MCF 10A (cell line): Measurements from ENCODE around the gene RPS6KA2. TPM values are rescaled to one million over a fixed set of nuclear protein-coding genes. Genes with fewer than 3 reads are reported as not detected.

Source experiments
- BruUV-seq: library from RNA; stranded (reverse); fragments of 400-500 nt; replicated peaks from 2 replicates; lab custom pipeline; 2021; lab: Mats Ljungman, UMichigan
- CTCF ChIA-PET: fragments of 300-600 bp; sonication (Branson Sonifier 250); formaldehyde crosslinking; extraction: SDS; loops from one replicate; lab custom pipeline; 2021; ENCODE audit warnings: antibody characterized with exemption, inconsistent platforms; lab: Yijun Ruan, JAX
- POLR2A ChIA-PET: fragments of 300-600, 350-650 bp; sonication (Branson Sonifier 250); formaldehyde crosslinking; extraction: SDS; loops from one replicate; lab custom pipeline; 2020; ENCODE audit warnings: antibody characterized with exemption, inconsistent platforms; lab: Yijun Ruan, JAX
- DNase-seq: peaks from one replicate; pipeline ENCODE4 v3.0.0-alpha.2; 2018; ENCODE audit not compliant: unreplicated experiment
- H3K27ac Mint-ChIP-seq: one replicate; pipeline ENCODE4 v1.8.0; 2022; ENCODE audit warnings: mild to moderate bottlenecking, low read depth, mixed read lengths; ENCODE audit not compliant: unreplicated experiment
- H3K27me3 Mint-ChIP-seq: one replicate; pipeline ENCODE4 v1.8.0; 2022; ENCODE audit warnings: mixed read lengths; ENCODE audit not compliant: insufficient read depth, unreplicated experiment
- H3K36me3 Mint-ChIP-seq: one replicate; pipeline ENCODE4 v1.8.0; 2022; ENCODE audit warnings: mild to moderate bottlenecking, moderate library complexity, mixed read lengths; ENCODE audit not compliant: insufficient read depth, unreplicated experiment
- H3K4me1 Mint-ChIP-seq: one replicate; pipeline ENCODE4 v1.8.0; 2022; ENCODE audit warnings: mixed read lengths; ENCODE audit not compliant: insufficient read depth, unreplicated experiment
- H3K4me3 Mint-ChIP-seq: one replicate; pipeline ENCODE4 v1.8.0; 2022; ENCODE audit warnings: mild to moderate bottlenecking, moderate library complexity, mixed read lengths; ENCODE audit not compliant: unreplicated experiment
- H3K9me3 Mint-ChIP-seq: one replicate; pipeline ENCODE4 v1.8.0; 2022; ENCODE audit warnings: mixed read lengths; ENCODE audit not compliant: unreplicated experiment
- intact Hi-C: fragments of 100-400 bp; cut with micrococcal nuclease; formaldehyde crosslinking; loops from 2 replicates; pipeline ENCODE4 v1.14.1; 2022
- total RNA-seq: library from RNA; stranded (reverse); gene quantifications from 2 replicates; pipeline ENCODE4 v1.2.3, GENCODE V29; 2022
- TF ChIP-seq, protein P1 (sequence below): fragments of 200-600 bp; IDR thresholded peaks from one replicate; pipeline ENCODE4 v1.8.0; 2022; ENCODE audit warnings: antibody characterized with exemption, mild to moderate bottlenecking; ENCODE audit not compliant: unreplicated experiment

The RPS6KA2 gene
- total RNA-seq, 1 experiment from 2014 or later, result 126 TPM

DNA sequence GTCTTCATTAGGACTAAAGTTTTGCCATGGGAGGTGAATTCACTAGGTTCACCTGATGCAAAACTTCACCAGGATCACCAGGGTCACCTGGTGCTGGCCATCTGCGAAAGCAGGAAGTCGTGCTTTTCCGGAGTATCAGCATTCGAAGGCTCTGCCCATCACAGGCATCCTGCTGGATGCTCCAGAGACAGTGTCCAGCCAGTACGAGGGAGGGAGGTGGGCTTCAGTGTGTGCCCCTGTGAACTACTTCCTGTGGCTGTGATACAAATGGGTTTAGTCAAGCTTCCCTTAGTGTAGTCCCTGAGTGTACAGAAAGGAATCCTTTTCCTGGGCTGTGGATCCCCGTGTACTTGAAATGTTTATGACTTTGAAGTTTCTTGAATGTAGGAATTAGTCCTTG lies 3.4 kb upstream of the RPS6KA2 start:
- TF ChIP-seq, protein P1, sequence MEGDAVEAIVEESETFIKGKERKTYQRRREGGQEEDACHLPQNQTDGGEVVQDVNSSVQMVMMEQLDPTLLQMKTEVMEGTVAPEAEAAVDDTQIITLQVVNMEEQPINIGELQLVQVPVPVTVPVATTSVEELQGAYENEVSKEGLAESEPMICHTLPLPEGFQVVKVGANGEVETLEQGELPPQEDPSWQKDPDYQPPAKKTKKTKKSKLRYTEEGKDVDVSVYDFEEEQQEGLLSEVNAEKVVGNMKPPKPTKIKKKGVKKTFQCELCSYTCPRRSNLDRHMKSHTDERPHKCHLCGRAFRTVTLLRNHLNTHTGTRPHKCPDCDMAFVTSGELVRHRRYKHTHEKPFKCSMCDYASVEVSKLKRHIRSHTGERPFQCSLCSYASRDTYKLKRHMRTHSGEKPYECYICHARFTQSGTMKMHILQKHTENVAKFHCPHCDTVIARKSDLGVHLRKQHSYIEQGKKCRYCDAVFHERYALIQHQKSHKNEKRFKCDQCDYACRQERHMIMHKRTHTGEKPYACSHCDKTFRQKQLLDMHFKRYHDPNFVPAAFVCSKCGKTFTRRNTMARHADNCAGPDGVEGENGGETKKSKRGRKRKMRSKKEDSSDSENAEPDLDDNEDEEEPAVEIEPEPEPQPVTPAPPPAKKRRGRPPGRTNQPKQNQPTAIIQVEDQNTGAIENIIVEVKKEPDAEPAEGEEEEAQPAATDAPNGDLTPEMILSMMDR, result no peak
- Mint-ChIP-seq H3K27me3 (peaks cover 9% of the 10 kb centered on the region), H3K4me3 (no peak overlapping the region), H3K36me3 (peaks cover 4% of the 10 kb centered on the region), H3K4me1 (peaks cover 15% of the 10 kb centered on the region), H3K27ac (peak overlapping the region; percentile 7), H3K9me3 (no peaks in the 10 kb centered on the region)
- POLR2A ChIA-PET, result no interaction called here
- intact Hi-C loops, result no loop called here
- no peak for DNase-seq
- CTCF ChIA-PET, result no interaction called here
- no TSS peak for BruUV-seq

GRCh38 chr6:166629628-166630027 lies 2.6 kb upstream of the RPS6KA2 start:
- DNase-seq, result no peak
- TF ChIP-seq, protein P1, result no peak
- H3K9me3 Mint-ChIP-seq, result no peaks in the 10 kb centered on the region
- no peak overlapping the region for H3K4me3 Mint-ChIP-seq
- no TSS peak for BruUV-seq
- H3K27me3 Mint-ChIP-seq, result peaks cover 9% of the 10 kb centered on the region
- ChIA-PET POLR2A (no interaction called here), CTCF (interaction anchor here (0.6 kb wide), 1 partner anchor 22 kb away, joined by 3 read pairs; no protein-coding TSS in a partner anchor)
- H3K27ac Mint-ChIP-seq, result no peak overlapping the region
- H3K36me3 Mint-ChIP-seq, result peaks cover 4% of the 10 kb centered on the region
- peaks cover 20% of the 10 kb centered on the region for H3K4me1 Mint-ChIP-seq
- intact Hi-C loops, result no loop called here

DNA sequence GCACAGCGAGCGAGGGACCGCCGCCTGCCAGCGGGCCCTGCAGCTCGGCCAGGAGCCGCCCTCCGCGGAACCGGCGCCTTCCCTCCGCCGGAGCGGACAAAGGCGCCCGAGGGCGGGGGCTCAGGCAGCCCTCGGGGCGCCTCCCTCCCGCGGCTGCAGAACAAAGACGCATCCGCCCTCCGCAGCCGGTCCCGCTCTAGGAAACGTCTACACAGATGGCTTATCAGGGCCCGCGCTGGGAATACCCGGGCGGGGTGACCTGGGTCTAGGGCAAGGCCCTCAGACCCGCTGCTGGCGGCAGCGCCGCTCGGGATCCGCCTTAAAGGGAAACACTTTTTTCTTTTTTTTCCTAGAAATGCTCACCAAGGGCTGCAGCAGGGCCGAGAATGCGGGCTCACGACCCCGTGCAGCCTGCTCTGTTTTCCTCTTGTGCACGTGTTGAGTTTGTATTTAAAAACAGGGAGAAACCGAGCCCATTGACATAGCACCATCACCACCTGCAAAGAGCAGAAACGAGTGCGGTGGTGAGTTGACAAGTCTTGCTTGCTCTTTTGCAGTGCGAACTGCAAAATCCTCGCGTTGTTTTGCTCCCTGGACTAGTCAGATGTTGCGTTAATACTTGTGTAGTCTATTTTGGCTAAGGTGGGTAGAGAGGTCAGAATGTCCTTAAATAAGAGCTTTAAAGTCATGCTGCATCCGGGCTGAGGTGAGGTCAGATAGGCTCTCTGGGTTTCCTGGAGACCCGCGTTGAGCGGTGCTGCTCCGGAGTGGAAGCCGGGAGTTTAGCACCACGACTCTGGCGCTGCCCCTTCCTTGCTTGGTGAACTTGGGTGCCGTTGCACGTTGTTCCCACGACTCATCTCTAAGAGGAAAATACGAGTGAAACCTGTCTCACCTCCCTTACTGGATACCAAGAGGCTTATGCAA lies 1.1 kb upstream of the RPS6KA2 start:
- Mint-ChIP-seq H3K27ac (peak overlapping the region; percentile 46), H3K27me3 (no peaks in the 10 kb centered on the region), H3K4me3 (peak overlapping the region; percentile 88), H3K9me3 (no peaks in the 10 kb centered on the region), H3K4me1 (peaks cover 20% of the 10 kb centered on the region), H3K36me3 (peaks cover 4% of the 10 kb centered on the region)
- peak; percentile 27 for DNase-seq
- intact Hi-C loops, result loop anchor here (1.0 to 2.0 kb wide), 2 partner anchors 61 to 113 kb away; no protein-coding TSS in a partner anchor
- no TSS peak for BruUV-seq
- ChIA-PET POLR2A (interaction anchor here (0.6 to 8.7 kb wide), 18 partner anchors 12 to 372 kb away, joined by 3 to 89 read pairs (median 7); partner anchors contain the start of gene CEP43), CTCF (interaction anchor here (0.6 to 0.9 kb wide), 3 partner anchors 15 to 184 kb away, joined by 3 read pairs; no protein-coding TSS in a partner anchor)
- TF ChIP-seq, protein P1, result no peak
